HCT116 (cell line): ENCODE data around the gene SMYD3. TPM values are rescaled to one million over a fixed set of nuclear protein-coding genes. Genes with fewer than 3 reads are reported as not detected.

Source experiments
- ATAC-seq: fragments of 200-7000 bp; cut with Tn5 transposase; 2 replicates; pipeline ENCODE4 v1.9.1; 2020; ENCODE audit warnings: mild to moderate bottlenecking, moderate library complexity
- BruUV-seq: library from RNA; stranded (reverse); fragments of 400-500 nt; replicated peaks from 2 replicates; lab custom pipeline; 2021; lab: Mats Ljungman, UMichigan
- CTCF ChIA-PET: fragments of 300-600 bp; sonication (Branson Sonifier 250); formaldehyde crosslinking; loops from one replicate; lab custom pipeline; 2021; ENCODE audit warnings: antibody characterized with exemption; lab: Charles Lee
- POLR2A ChIA-PET: fragments of 300-600, 350-600 bp; sonication (Branson Sonifier 250); formaldehyde crosslinking; loops from one replicate; lab custom pipeline; 2021; ENCODE audit warnings: antibody characterized with exemption; lab: Charles Lee
- RAD21 ChIA-PET, 2 experiments: fragments of 300-600 bp; sonication (Branson Sonifier 250); formaldehyde crosslinking; loops; one replicate each; lab custom pipeline; 2023; ENCODE audit warnings: low total read pairs in 2 of 2; ENCODE audit not compliant: uncharacterized antibody in 2 of 2, unreplicated experiment in 2 of 2, low non-redundant PET in 1 of 2; lab: Charles Lee
- DNase-seq: peaks from one replicate; pipeline ENCODE4 v3.0.0-alpha.2; 2010; ENCODE audit warnings: low read depth, low spot score
- H2AFZ ChIP-seq: fragments of 200-600 bp; shearing (Covaris generic), sonication (generic); 2 replicates; pipeline ENCODE4 v1.6.1; 2017; ENCODE audit warnings: low read depth, mixed run types, mixed read lengths, antibody characterized with exemption, low read length; ENCODE audit not compliant: poor library complexity, severe bottlenecking
- H3K27ac ChIP-seq: 2 replicates; pipeline ENCODE4 v1.5.1; 2012; ENCODE audit warnings: low read depth, low read length
- H3K27me3 ChIP-seq: fragments of 200-600 bp; sonication (generic); 2 replicates; pipeline ENCODE4 v1.6.1; 2016; ENCODE audit warnings: mixed run types, low read length, mixed read lengths; ENCODE audit not compliant: insufficient read depth
- H3K36me3 ChIP-seq, 2 experiments: fragments of 200-500 bp in 1 of 2; fragments of 200-600 bp in 1 of 2; sonication (Bioruptor generic) in 1 of 2; sonication (generic) in 1 of 2; 2 replicates each; pipeline versions ENCODE4 v1.5.1 to v1.6.1; 2014 to 2016; ENCODE audit warnings: low read length in 2 of 2, inconsistent platforms in 1 of 2, mixed read lengths in 1 of 2, mixed run types in 1 of 2; ENCODE audit not compliant: insufficient read depth in 2 of 2, control insufficient read depth in 1 of 2
- H3K4me1 ChIP-seq, 2 experiments: fragments of 200-600 bp in 1 of 2; sonication (generic) in 1 of 2; 2 replicates each; pipeline versions ENCODE4 v1.5.1 to v1.6.1; 2012 to 2017; ENCODE audit warnings: low read length in 2 of 2, inconsistent platforms in 1 of 2, mild to moderate bottlenecking in 1 of 2, mixed read lengths in 1 of 2, mixed run types in 1 of 2, moderate library complexity in 1 of 2; ENCODE audit not compliant: insufficient read depth in 2 of 2, control insufficient read depth in 1 of 2
- H3K4me2 ChIP-seq: fragments of 200-600 bp; sonication (generic); 2 replicates; pipeline ENCODE4 v1.6.1; 2017; ENCODE audit warnings: mixed run types, low read length, mixed read lengths
- H3K4me3 ChIP-seq, 2 experiments: fragments of 200-600 bp in 1 of 2; sonication (generic) in 1 of 2; replicated peaks in 1 of 2; 2 replicates each; pipeline ENCODE4 v1.5.1; 2011 to 2016; ENCODE audit warnings: low read length in 2 of 2, control low read depth in 1 of 2, low read depth in 1 of 2, mild to moderate bottlenecking in 1 of 2, mixed read lengths in 1 of 2, mixed run types in 1 of 2
- H3K79me2 ChIP-seq: fragments of 200-600 bp; sonication (generic); 2 replicates; pipeline ENCODE4 v1.6.1; 2017; ENCODE audit warnings: mild to moderate bottlenecking, mixed run types, low read length, moderate library complexity, mixed read lengths; ENCODE audit not compliant: insufficient read depth
- H3K9ac ChIP-seq: fragments of 200-600 bp; sonication (generic); 2 replicates; pipeline ENCODE4 v1.6.1; 2016; ENCODE audit warnings: low read length, mixed read lengths
- H3K9me2 ChIP-seq: fragments of 200-600 bp; sonication (generic), shearing (Covaris generic); 2 replicates; pipeline ENCODE4 v1.6.1; 2017; ENCODE audit warnings: mixed run types, mild to moderate bottlenecking, moderate library complexity; ENCODE audit not compliant: insufficient read depth
- H3K9me3 ChIP-seq, 2 experiments: fragments of 200-500 bp in 1 of 2; fragments of 200-600 bp in 1 of 2; sonication (Bioruptor generic) in 1 of 2; sonication (generic) in 1 of 2; 2 replicates each; pipeline ENCODE4 v1.6.1; 2014 to 2017; ENCODE audit warnings: low read length in 2 of 2, mixed read lengths in 2 of 2, inconsistent platforms in 1 of 2, low read depth in 1 of 2, mild to moderate bottlenecking in 1 of 2, mixed run types in 1 of 2, moderate library complexity in 1 of 2; ENCODE audit not compliant: control insufficient read depth in 1 of 2, insufficient read depth in 1 of 2
- H4K20me1 ChIP-seq: fragments of 200-600 bp; sonication (generic), shearing (Covaris generic); 2 replicates; pipeline ENCODE4 v1.6.1; 2017; ENCODE audit warnings: mixed run types, mild to moderate bottlenecking, moderate library complexity; ENCODE audit not compliant: insufficient read depth
- CBX3 ChIP-seq: IDR thresholded peaks from 2 replicates; pipeline ENCODE4 v1.6.1; 2012; ENCODE audit warnings: low read depth
- CEBPB ChIP-seq: IDR thresholded peaks from 2 replicates; pipeline ENCODE4 v1.6.1; 2012; ENCODE audit warnings: low read depth
- EGR1 ChIP-seq: IDR thresholded peaks from 2 replicates; pipeline ENCODE4 v1.6.1; 2012; ENCODE audit warnings: low read depth
- ELF1 ChIP-seq: IDR thresholded peaks from 2 replicates; pipeline ENCODE4 v1.6.1; 2012; ENCODE audit warnings: low read depth, borderline replicate concordance
- EZH2 ChIP-seq: fragments of 200-600 bp; sonication (generic); IDR thresholded peaks from 2 replicates; pipeline ENCODE4 v1.6.1; 2017; ENCODE audit warnings: antibody characterized with exemption, mixed run types
- JUND ChIP-seq: IDR thresholded peaks from 2 replicates; pipeline ENCODE4 v1.6.1; 2012
- POLR2A ChIP-seq: IDR thresholded peaks from 2 replicates; pipeline ENCODE4 v1.7.0; 2011; ENCODE audit warnings: borderline replicate concordance; ENCODE audit not compliant: insufficient read depth, insufficient read length; ENCODE audit errors: extremely low read depth
- RAD21 ChIP-seq: IDR thresholded peaks from 2 replicates; pipeline ENCODE4 v1.6.1; 2012; ENCODE audit warnings: low read depth, mild to moderate bottlenecking
- SIN3A ChIP-seq: IDR thresholded peaks from 2 replicates; pipeline ENCODE4 v1.6.1; 2012; ENCODE audit warnings: low read depth
- SP1 ChIP-seq: IDR thresholded peaks from 2 replicates; pipeline ENCODE4 v1.6.1; 2012; ENCODE audit warnings: low read depth
- SRF ChIP-seq: IDR thresholded peaks from 2 replicates; pipeline ENCODE4 v1.6.1; 2012; ENCODE audit warnings: low read depth
- TCF7L2 ChIP-seq: IDR thresholded peaks from 2 replicates; pipeline ENCODE4 v1.7.0; 2011; ENCODE audit warnings: borderline replicate concordance, inconsistent platforms; ENCODE audit not compliant: insufficient read depth, insufficient read length; ENCODE audit errors: extremely low read depth
- ZFX ChIP-seq: fragments of 450-650 bp; IDR thresholded peaks from 2 replicates; pipeline ENCODE4 v1.6.1; 2017
- intact Hi-C: fragments of 100-400 bp; cut with micrococcal nuclease; formaldehyde crosslinking; loops from 2 replicates; pipeline ENCODE4 v1.10.0; 2022
- total RNA-seq: library from RNA; stranded (reverse); gene quantifications from one replicate; pipeline ENCODE4 v1.2.1, GENCODE V29; 2021; ENCODE audit not compliant: unreplicated experiment
- TF ChIP-seq, protein P1 (sequence below), 3 experiments: fragments of 200-600 bp in 1 of 3; sonication (generic) in 1 of 3; IDR thresholded peaks in 2 of 3; conservative IDR thresholded peaks in 1 of 3; 2 replicates each; pipeline ENCODE4 v1.5.1; 2012 to 2017; ENCODE audit warnings: low read depth in 2 of 3, low read length in 2 of 3, antibody characterized with exemption in 1 of 3, borderline replicate concordance in 1 of 3, control low read depth in 1 of 3, mild to moderate bottlenecking in 1 of 3, mixed read lengths in 1 of 3, mixed run types in 1 of 3, moderate library complexity in 1 of 3; ENCODE audit not compliant: insufficient read depth in 1 of 3
- TF ChIP-seq, protein P2 (sequence below): IDR thresholded peaks from 2 replicates; pipeline ENCODE4 v1.6.1; 2012
- TF ChIP-seq, protein P3 (sequence below): IDR thresholded peaks from 2 replicates; pipeline ENCODE4 v1.6.1; 2011; ENCODE audit warnings: mild to moderate bottlenecking, low read length, moderate library complexity; ENCODE audit not compliant: insufficient replicate concordance; ENCODE audit errors: extremely low read depth

The SMYD3 gene
- total RNA-seq, 1 experiment from 2014 or later, result 33.6 TPM

DNA sequence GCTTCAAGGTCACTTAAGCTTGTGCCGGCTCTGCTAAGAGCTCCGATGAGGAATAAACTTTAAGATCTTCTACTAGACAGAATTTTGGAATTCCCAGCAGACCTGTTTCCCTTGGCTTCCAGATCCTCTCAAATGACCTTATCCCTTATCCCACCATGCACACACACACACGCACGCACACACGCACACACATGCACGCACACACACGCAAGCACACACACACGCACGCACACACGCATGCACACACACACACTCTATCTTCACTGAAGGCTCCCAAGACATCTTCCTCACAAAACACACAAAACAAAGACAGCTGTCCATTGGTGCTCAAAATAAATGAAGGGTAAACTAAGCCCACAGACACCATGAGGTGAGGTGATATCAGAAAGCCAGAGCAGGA lies 692.4 kb downstream of the SMYD3 start:
- ATAC-seq, result no peak
- no peak overlapping the region for H2AFZ ChIP-seq
- H4K20me1 ChIP-seq, result no peaks in the 10 kb centered on the region
- H3K4me3 ChIP-seq, result no peak overlapping the region
- no peaks in the 10 kb centered on the region for H3K9me2 ChIP-seq
- no peak overlapping the region for H3K27ac ChIP-seq
- H3K9me3 ChIP-seq, result no peaks in the 10 kb centered on the region
- H3K4me1 ChIP-seq, result no peaks in the 10 kb centered on the region
- ChIA-PET POLR2A (no interaction called here), RAD21 (no interaction called here), CTCF (no interaction called here)
- intact Hi-C loops, result no loop called here
- DNase-seq, result no peak
- H3K36me3 ChIP-seq, result no peaks in the 10 kb centered on the region
- H3K27me3 ChIP-seq, result no peaks in the 10 kb centered on the region
- no TSS peak for BruUV-seq
- H3K4me2 ChIP-seq, result no peak overlapping the region
- no peaks in the 10 kb centered on the region for H3K79me2 ChIP-seq
- TF ChIP-seq, protein P1, sequence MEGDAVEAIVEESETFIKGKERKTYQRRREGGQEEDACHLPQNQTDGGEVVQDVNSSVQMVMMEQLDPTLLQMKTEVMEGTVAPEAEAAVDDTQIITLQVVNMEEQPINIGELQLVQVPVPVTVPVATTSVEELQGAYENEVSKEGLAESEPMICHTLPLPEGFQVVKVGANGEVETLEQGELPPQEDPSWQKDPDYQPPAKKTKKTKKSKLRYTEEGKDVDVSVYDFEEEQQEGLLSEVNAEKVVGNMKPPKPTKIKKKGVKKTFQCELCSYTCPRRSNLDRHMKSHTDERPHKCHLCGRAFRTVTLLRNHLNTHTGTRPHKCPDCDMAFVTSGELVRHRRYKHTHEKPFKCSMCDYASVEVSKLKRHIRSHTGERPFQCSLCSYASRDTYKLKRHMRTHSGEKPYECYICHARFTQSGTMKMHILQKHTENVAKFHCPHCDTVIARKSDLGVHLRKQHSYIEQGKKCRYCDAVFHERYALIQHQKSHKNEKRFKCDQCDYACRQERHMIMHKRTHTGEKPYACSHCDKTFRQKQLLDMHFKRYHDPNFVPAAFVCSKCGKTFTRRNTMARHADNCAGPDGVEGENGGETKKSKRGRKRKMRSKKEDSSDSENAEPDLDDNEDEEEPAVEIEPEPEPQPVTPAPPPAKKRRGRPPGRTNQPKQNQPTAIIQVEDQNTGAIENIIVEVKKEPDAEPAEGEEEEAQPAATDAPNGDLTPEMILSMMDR (IDR thresholded peaks at IDR 0.05 in 2 of 3, conservative IDR thresholded peaks at IDR 0.05 in 1 of 3; ENCODE audit: borderline replicate concordance in 1 of 3, insufficient read depth in 1 of 3, low read depth in 2 of 3, low read length in 2 of 3), result no peak
- TF ChIP-seq SIN3A (no peak), POLR2A (no peak), CEBPB (no peak), TCF7L2 (no peak), RAD21 (no peak), EZH2 (no peak), SP1 (no peak), EGR1 (no peak), CBX3 (no peak), JUND (no peak), SRF (no peak), ELF1 (no peak), ZFX (no peak)
- TF ChIP-seq, protein P2, sequence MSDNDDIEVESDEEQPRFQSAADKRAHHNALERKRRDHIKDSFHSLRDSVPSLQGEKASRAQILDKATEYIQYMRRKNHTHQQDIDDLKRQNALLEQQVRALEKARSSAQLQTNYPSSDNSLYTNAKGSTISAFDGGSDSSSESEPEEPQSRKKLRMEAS, result no peak
- TF ChIP-seq, protein P3, sequence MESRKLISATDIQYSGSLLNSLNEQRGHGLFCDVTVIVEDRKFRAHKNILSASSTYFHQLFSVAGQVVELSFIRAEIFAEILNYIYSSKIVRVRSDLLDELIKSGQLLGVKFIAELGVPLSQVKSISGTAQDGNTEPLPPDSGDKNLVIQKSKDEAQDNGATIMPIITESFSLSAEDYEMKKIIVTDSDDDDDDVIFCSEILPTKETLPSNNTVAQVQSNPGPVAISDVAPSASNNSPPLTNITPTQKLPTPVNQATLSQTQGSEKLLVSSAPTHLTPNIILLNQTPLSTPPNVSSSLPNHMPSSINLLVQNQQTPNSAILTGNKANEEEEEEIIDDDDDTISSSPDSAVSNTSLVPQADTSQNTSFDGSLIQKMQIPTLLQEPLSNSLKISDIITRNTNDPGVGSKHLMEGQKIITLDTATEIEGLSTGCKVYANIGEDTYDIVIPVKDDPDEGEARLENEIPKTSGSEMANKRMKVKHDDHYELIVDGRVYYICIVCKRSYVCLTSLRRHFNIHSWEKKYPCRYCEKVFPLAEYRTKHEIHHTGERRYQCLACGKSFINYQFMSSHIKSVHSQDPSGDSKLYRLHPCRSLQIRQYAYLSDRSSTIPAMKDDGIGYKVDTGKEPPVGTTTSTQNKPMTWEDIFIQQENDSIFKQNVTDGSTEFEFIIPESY, result no peak
- H3K9ac ChIP-seq, result no peak overlapping the region
